GM12878 (cell line): Measurements from ENCODE around the gene RAP1GDS1.

ENCODE experiments used
- GABPA ChIP-seq: IDR thresholded peaks from 2 replicates; pipeline ENCODE4 v1.6.1; 2014; ENCODE audit warnings: antibody characterized with exemption, low read depth, mild to moderate bottlenecking, inconsistent platforms
- JUNB ChIP-seq: IDR thresholded peaks from 2 replicates; pipeline ENCODE4 v1.6.1; 2016; ENCODE audit warnings: antibody characterized with exemption, mild to moderate bottlenecking
- JUND ChIP-seq: IDR thresholded peaks from 2 replicates; pipeline ENCODE4 v1.6.1; 2012; ENCODE audit warnings: low read depth, mild to moderate bottlenecking, low read length, improper control_type of control experiment, moderate library complexity
- POLR2AphosphoS5 ChIP-seq: IDR thresholded peaks from 2 replicates; pipeline ENCODE4 v1.6.1; 2011; ENCODE audit warnings: mild to moderate bottlenecking, low read length, inconsistent platforms
- TF ChIP-seq, protein P1 (sequence below), 3 experiments: IDR thresholded peaks in 2 of 3; conservative IDR thresholded peaks in 1 of 3; 2 replicates each; pipeline ENCODE4 v1.5.1; 2011; ENCODE audit warnings: low read depth in 3 of 3, low read length in 3 of 3, mild to moderate bottlenecking in 3 of 3, control low read depth in 2 of 3, moderate library complexity in 2 of 3, inconsistent platforms in 1 of 3, mixed read lengths in 1 of 3; ENCODE audit not compliant: control insufficient read depth in 2 of 3, insufficient read depth in 1 of 3; ENCODE audit errors: extremely low read depth in 1 of 3

DNA sequence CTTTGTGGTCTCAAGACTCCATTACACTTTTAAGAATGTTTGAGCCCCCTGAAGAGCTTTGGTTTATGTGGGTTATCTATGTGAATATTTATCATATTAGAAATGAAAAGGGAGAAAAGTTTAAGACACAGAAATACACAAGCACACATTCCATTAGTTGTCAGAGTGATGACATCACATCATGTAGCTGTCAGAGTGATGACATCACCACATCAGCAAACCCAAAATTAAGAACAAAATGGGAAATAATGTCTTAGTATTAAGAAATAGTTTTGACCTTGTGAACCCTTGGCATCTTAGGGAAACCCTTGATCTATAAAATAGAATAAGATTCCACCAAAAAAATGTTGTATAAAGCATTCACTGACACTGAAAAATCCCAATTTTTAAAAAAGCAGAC is 201.3 kb downstream of the RAP1GDS1 start:
- TF ChIP-seq JUND = no peak
- no peak for TF ChIP-seq POLR2AphosphoS5
- no peak for TF ChIP-seq GABPA
- TF ChIP-seq JUNB = no peak
- TF ChIP-seq, protein P1, sequence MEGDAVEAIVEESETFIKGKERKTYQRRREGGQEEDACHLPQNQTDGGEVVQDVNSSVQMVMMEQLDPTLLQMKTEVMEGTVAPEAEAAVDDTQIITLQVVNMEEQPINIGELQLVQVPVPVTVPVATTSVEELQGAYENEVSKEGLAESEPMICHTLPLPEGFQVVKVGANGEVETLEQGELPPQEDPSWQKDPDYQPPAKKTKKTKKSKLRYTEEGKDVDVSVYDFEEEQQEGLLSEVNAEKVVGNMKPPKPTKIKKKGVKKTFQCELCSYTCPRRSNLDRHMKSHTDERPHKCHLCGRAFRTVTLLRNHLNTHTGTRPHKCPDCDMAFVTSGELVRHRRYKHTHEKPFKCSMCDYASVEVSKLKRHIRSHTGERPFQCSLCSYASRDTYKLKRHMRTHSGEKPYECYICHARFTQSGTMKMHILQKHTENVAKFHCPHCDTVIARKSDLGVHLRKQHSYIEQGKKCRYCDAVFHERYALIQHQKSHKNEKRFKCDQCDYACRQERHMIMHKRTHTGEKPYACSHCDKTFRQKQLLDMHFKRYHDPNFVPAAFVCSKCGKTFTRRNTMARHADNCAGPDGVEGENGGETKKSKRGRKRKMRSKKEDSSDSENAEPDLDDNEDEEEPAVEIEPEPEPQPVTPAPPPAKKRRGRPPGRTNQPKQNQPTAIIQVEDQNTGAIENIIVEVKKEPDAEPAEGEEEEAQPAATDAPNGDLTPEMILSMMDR (IDR thresholded peaks at IDR 0.05 in 2 of 3, conservative IDR thresholded peaks at IDR 0.05 in 1 of 3; ENCODE audit: control insufficient read depth in 2 of 3, extremely low read depth in 1 of 3, insufficient read depth in 1 of 3, low read depth in 3 of 3, low read length in 3 of 3) = no peak
